Stomach (tissue), 4 donors: Measurements from ENCODE around the gene MAPT.

Experiments
- POLR2A ChIP-seq, 4 donors: fragments of 450-650 bp; IDR thresholded peaks; one replicate each; pipeline ENCODE4 v1.6.1; 2016; ENCODE audit warnings: antibody characterized with exemption in 4 of 4, control low read depth in 2 of 4, mild to moderate bottlenecking in 1 of 4, moderate library complexity in 1 of 4
- TF ChIP-seq, protein P1 (sequence below), 7 experiments: fragments of 450-650 bp in 4 of 7; fragments of 200-600 bp in 3 of 7; sonication (generic) in 3 of 7; IDR thresholded peaks; one replicate each; pipeline ENCODE4 v1.5.1; 2016 to 2019; ENCODE audit warnings: antibody characterized with exemption in 7 of 7, control low read depth in 2 of 7, mild to moderate bottlenecking in 1 of 7

GRCh38 chr17:46064460-46064859 lies 170.1 kb downstream of the MAPT start:
- no peak for TF ChIP-seq POLR2A (IDR thresholded peaks at IDR 0.05)
- TF ChIP-seq, protein P1, sequence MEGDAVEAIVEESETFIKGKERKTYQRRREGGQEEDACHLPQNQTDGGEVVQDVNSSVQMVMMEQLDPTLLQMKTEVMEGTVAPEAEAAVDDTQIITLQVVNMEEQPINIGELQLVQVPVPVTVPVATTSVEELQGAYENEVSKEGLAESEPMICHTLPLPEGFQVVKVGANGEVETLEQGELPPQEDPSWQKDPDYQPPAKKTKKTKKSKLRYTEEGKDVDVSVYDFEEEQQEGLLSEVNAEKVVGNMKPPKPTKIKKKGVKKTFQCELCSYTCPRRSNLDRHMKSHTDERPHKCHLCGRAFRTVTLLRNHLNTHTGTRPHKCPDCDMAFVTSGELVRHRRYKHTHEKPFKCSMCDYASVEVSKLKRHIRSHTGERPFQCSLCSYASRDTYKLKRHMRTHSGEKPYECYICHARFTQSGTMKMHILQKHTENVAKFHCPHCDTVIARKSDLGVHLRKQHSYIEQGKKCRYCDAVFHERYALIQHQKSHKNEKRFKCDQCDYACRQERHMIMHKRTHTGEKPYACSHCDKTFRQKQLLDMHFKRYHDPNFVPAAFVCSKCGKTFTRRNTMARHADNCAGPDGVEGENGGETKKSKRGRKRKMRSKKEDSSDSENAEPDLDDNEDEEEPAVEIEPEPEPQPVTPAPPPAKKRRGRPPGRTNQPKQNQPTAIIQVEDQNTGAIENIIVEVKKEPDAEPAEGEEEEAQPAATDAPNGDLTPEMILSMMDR (IDR thresholded peaks at IDR 0.05), result no peak
